B cell (primary cell): Measurements from ENCODE around the gene NDUFS4. TPM values are rescaled to one million over a fixed set of nuclear protein-coding genes. Genes with fewer than 3 reads are reported as not detected.

Experiments used
- ATAC-seq: fragments of 200-7000 bp; cut with Tn5 transposase; one replicate; pipeline ENCODE4 v1.10.0; 2021; ENCODE audit warnings: low read depth, mild to moderate bottlenecking, moderate number of reproducible peaks, moderate library complexity
- CTCF ChIA-PET: fragments of 350-600 bp; sonication (Branson Sonifier 250); formaldehyde crosslinking; loops from one replicate; lab custom pipeline; 2021; ENCODE audit warnings: antibody characterized with exemption, inconsistent platforms; lab: Charles Lee
- POLR2A ChIA-PET: fragments of 350-600 bp; sonication (Branson Sonifier 250); formaldehyde crosslinking; loops from one replicate; lab custom pipeline; 2021; ENCODE audit warnings: antibody characterized with exemption; lab: Charles Lee
- DNase-seq: peaks from one replicate; pipeline ENCODE4 v3.0.0; 2013
- H2AFZ ChIP-seq: 2 replicates; pipeline ENCODE4 v1.6.1; 2012; ENCODE audit warnings: mild to moderate bottlenecking, low read depth, low read length; ENCODE audit not compliant: insufficient read depth, poor library complexity, severe bottlenecking
- H3K27ac ChIP-seq, 2 donors: 1 replicate in 1 of 2; 2 replicates in 1 of 2; pipeline ENCODE4 v1.5.1; 2012 to 2013; ENCODE audit warnings: low read length in 2 of 2, mild to moderate bottlenecking in 2 of 2, moderate library complexity in 1 of 2
- H3K27me3 ChIP-seq, 4 experiments: fragments of 200-600 bp in 1 of 4; sonication (generic) in 1 of 4; replicated peaks in 1 of 4; 1 replicate in 2 of 4; 2 replicates in 2 of 4; pipeline versions ENCODE4 v1.6.1 to v1.7.0; 2013 to 2016; ENCODE audit warnings: low read length in 3 of 4, mild to moderate bottlenecking in 2 of 4, mixed read lengths in 1 of 4, moderate library complexity in 1 of 4; ENCODE audit not compliant: insufficient read depth in 4 of 4, control insufficient read depth in 3 of 4; ENCODE audit errors: control extremely low read depth in 1 of 4
- H3K36me3 ChIP-seq, 2 experiments: replicated peaks in 1 of 2; 1 replicate in 1 of 2; 2 replicates in 1 of 2; pipeline versions ENCODE4 v1.6.1 to v1.7.1; 2013; ENCODE audit warnings: low read length in 1 of 2; ENCODE audit not compliant: insufficient read depth in 2 of 2, control insufficient read depth in 1 of 2; ENCODE audit errors: control extremely low read depth in 1 of 2, extremely low read depth in 1 of 2
- H3K4me1 ChIP-seq, 2 donors: fragments of 200-600 bp in 1 of 2; sonication (generic) in 1 of 2; 1 replicate in 1 of 2; 2 replicates in 1 of 2; pipeline versions ENCODE4 v1.5.1 to v1.6.1; 2013 to 2017; ENCODE audit warnings: low read length in 2 of 2; ENCODE audit not compliant: control insufficient read depth in 2 of 2, insufficient read depth in 2 of 2
- H3K4me2 ChIP-seq: replicated peaks from 2 replicates; pipeline ENCODE3; 2012; ENCODE audit warnings: mild to moderate bottlenecking, low read depth, low read length; ENCODE audit not compliant: poor library complexity, severe bottlenecking
- H3K4me3 ChIP-seq, 5 experiments: fragments of 200-600 bp in 1 of 5; sonication (generic) in 1 of 5; 1 replicate in 3 of 5; 2 replicates in 2 of 5; pipeline versions ENCODE4 v1.5.1 to v1.7.0; 2011 to 2016; ENCODE audit warnings: low read length in 4 of 5, mild to moderate bottlenecking in 4 of 5, low read depth in 2 of 5, control low read depth in 1 of 5, moderate library complexity in 1 of 5; ENCODE audit not compliant: insufficient read depth in 1 of 5; ENCODE audit errors: control extremely low read depth in 1 of 5, extremely low read depth in 1 of 5
- H3K79me2 ChIP-seq: fragments of 200-600 bp; sonication (generic); one replicate; pipeline ENCODE4 v1.6.0; 2016; ENCODE audit warnings: low read length; ENCODE audit not compliant: control insufficient read depth, insufficient read depth
- H3K9ac ChIP-seq: fragments of 200-600 bp; sonication (generic); 2 replicates; pipeline ENCODE4 v1.6.1; 2017; ENCODE audit warnings: mild to moderate bottlenecking, low read length, moderate library complexity
- H3K9me3 ChIP-seq, 3 donors: one replicate each; pipeline versions ENCODE4 v1.6.1 to v1.7.1; 2013; ENCODE audit warnings: low read length in 2 of 3; ENCODE audit not compliant: control insufficient read depth in 2 of 3, insufficient read depth in 1 of 3; ENCODE audit errors: control extremely low read depth in 1 of 3
- H4K20me1 ChIP-seq: 2 replicates; pipeline ENCODE4 v1.6.0; 2012; ENCODE audit warnings: mild to moderate bottlenecking, low read length; ENCODE audit not compliant: insufficient read depth, control insufficient read depth, poor library complexity, severe bottlenecking
- H3K27ac Mint-ChIP-seq: one replicate; pipeline ENCODE4 v1.8.0; 2021; ENCODE audit warnings: mixed read lengths
- H3K27me3 Mint-ChIP-seq: one replicate; pipeline ENCODE4 v1.8.0; 2021; ENCODE audit warnings: mixed read lengths
- H3K4me1 Mint-ChIP-seq: one replicate; pipeline ENCODE4 v1.8.0; 2021; ENCODE audit warnings: mixed read lengths
- H3K4me3 Mint-ChIP-seq: one replicate; pipeline ENCODE4 v1.8.0; 2021; ENCODE audit warnings: mixed read lengths
- H3K9me3 Mint-ChIP-seq: one replicate; pipeline ENCODE4 v1.8.0; 2022; ENCODE audit warnings: mixed read lengths; ENCODE audit not compliant: insufficient read depth
- EZH2 ChIP-seq: IDR thresholded peaks from 2 replicates; pipeline ENCODE4 v1.6.1; 2012; ENCODE audit warnings: borderline replicate concordance, low read depth, mild to moderate bottlenecking, moderate library complexity, low read length; ENCODE audit not compliant: insufficient read depth, poor library complexity, severe bottlenecking
- WGBS: methylation state at CpG from one replicate; pipeline ENCODE4 v1.1.5; 2013; ENCODE audit warnings: missing lambda C conversion rate; ENCODE audit not compliant: insufficient coverage; 5-methylcytosine and 5-hydroxymethylcytosine counted together
- intact Hi-C: fragments of 100-400 bp; cut with micrococcal nuclease; formaldehyde crosslinking; loops from one replicate; pipeline ENCODE4 v1.10.0; 2022
- polyA plus RNA-seq: library from polyadenylated mRNA; depleted of rRNA; stranded (reverse); fragments of >200 nt; gene quantifications from 2 replicates; pipeline ENCODE4 v1.2.3, GENCODE V29; 2012
- total RNA-seq, 2 donors: library from RNA; stranded (reverse); fragments of 120-200 nt in 1 of 2; gene quantifications; 1 replicate in 1 of 2; 2 replicates in 1 of 2; pipeline versions ENCODE4 v1.2.3 to v1.2.4, GENCODE V29; 2013 to 2022
- TF ChIP-seq, protein P1 (sequence below): fragments of 200-600 bp; IDR thresholded peaks from one replicate; pipeline ENCODE4 v1.8.0; 2022; ENCODE audit warnings: antibody characterized with exemption, mild to moderate bottlenecking

The NDUFS4 gene
- total and polyA plus RNA-seq, 2 donors (not counting 1 experiment from before 2014, with no cell fraction given), result 24.0 to 29.0 TPM

DNA sequence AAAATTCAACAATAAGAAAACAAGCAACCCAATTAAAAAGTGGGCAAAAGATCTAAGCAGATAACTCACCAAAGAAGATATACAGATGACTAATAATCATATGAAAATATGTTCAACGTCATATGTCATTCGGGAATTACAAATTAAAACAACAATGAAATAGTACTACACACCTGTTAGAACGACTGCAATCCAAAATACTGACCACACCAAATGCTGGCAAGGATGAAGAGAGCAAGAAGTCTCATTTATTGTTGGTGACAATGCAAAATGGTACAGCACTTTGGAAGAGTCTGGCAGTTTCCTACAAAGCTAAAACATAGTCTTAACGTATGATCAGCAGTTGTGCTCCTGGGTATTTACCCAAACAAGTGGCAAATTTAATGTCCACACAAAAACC is 37.5 kb downstream of the NDUFS4 start:
- Histone ChIP-seq H3K4me3 (no peak overlapping the region), H2AFZ (no peak overlapping the region), H3K27ac (no peak overlapping the region), H3K36me3 (peaks cover 0 to 3% of the 10 kb centered on the region in 2 experiments), H3K4me1 (peaks cover 0 to 2% of the 10 kb centered on the region in 2 donors), H3K79me2 (peaks cover 63% of the 10 kb centered on the region), H4K20me1 (peaks cover 14% of the 10 kb centered on the region), H3K4me2 (no peak overlapping the region), H3K9ac (no peak overlapping the region), H3K9me3 (peaks cover 0 to 6% (median 0%) of the 10 kb centered on the region in 3 donors), H3K27me3 (no peaks in the 10 kb centered on the region)
- ChIA-PET POLR2A (no interaction called here), CTCF (no interaction called here)
- Mint-ChIP-seq H3K27me3 (no peaks in the 10 kb centered on the region), H3K27ac (no peak overlapping the region), H3K4me1 (peaks cover 22% of the 10 kb centered on the region), H3K4me3 (no peak overlapping the region), H3K9me3 (peaks cover 4% of the 10 kb centered on the region)
- DNase-seq (no peak), ATAC-seq (no peak)
- intact Hi-C loops, result no loop called here
- WGBS, result no CpG with 5 or more reads among the region's 4 CpGs
- TF ChIP-seq EZH2, result no peak
- TF ChIP-seq, protein P1, sequence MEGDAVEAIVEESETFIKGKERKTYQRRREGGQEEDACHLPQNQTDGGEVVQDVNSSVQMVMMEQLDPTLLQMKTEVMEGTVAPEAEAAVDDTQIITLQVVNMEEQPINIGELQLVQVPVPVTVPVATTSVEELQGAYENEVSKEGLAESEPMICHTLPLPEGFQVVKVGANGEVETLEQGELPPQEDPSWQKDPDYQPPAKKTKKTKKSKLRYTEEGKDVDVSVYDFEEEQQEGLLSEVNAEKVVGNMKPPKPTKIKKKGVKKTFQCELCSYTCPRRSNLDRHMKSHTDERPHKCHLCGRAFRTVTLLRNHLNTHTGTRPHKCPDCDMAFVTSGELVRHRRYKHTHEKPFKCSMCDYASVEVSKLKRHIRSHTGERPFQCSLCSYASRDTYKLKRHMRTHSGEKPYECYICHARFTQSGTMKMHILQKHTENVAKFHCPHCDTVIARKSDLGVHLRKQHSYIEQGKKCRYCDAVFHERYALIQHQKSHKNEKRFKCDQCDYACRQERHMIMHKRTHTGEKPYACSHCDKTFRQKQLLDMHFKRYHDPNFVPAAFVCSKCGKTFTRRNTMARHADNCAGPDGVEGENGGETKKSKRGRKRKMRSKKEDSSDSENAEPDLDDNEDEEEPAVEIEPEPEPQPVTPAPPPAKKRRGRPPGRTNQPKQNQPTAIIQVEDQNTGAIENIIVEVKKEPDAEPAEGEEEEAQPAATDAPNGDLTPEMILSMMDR, result no peak

DNA sequence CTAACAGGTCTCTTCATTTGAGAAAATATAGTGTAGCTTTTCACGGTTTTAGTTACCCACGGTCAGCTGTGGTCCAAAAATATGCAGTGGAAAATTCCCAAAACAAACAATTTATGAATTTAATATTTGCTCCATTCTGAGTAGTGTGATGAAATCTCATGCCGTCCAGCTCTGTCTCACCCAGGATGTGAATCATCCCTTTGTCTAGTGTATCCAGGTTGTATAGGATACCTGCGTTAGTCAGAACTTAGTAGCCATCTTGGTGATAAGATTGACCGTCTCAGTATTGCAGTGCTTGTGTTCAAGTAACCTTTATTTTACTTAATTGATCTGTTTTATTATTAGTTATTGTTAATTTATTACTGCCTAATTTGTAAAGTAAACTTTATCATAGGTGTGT is 41.1 kb downstream of the NDUFS4 start:
- ATAC-seq (no peak), DNase-seq (no peak)
- peaks cover 40% of the 10 kb centered on the region for H3K79me2 ChIP-seq
- peaks cover 4% of the 10 kb centered on the region for H3K9me3 Mint-ChIP-seq
- no peak overlapping the region for H3K9ac ChIP-seq
- H3K27me3 ChIP-seq, result no peaks in the 10 kb centered on the region
- H3K4me3 Mint-ChIP-seq, result no peak overlapping the region
- CTCF ChIA-PET, result no interaction called here
- H2AFZ ChIP-seq, result no peak overlapping the region
- H3K9me3 ChIP-seq, result peaks cover 0 to 6% (median 0%) of the 10 kb centered on the region in 3 donors
- no peak overlapping the region for H3K27ac Mint-ChIP-seq
- no peak overlapping the region for H3K4me3 ChIP-seq
- H3K27me3 Mint-ChIP-seq, result no peaks in the 10 kb centered on the region
- no peak overlapping the region for H3K27ac ChIP-seq
- TF ChIP-seq EZH2, result no peak
- TF ChIP-seq, protein P1, result no peak
- H3K4me1 Mint-ChIP-seq, result peaks cover 10% of the 10 kb centered on the region
- no peak overlapping the region for H3K4me2 ChIP-seq
- 100% methylated on average over 1 of the region's 5 CpGs for WGBS
- POLR2A ChIA-PET, result no interaction called here
- no peaks in the 10 kb centered on the region for H3K4me1 ChIP-seq
- intact Hi-C loops, result no loop called here
- H4K20me1 ChIP-seq, result peaks cover 4% of the 10 kb centered on the region
- H3K36me3 ChIP-seq, result peaks cover 5 to 12% of the 10 kb centered on the region in 2 experiments
